ENCODE results near the gene KLK13.

KLK13 gene

DNA sequence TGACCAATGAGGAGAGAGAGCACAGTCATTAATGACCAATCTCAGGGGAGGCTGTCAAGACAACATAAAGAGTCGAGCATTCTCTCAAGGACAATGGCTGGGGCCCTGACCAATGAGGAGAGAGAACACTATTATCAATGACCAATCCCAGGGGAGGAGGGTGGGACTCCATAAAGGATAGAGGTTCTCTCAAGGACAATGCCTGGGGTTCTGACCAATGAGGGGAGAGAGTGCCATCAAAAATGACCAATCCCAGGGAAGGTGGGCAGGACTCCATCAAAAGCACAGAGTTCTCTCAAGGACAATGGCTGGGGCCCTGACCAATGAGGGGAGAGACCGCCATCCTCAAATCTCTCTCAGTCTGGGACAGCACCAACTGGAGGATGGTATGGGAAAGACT, 35.2 kb downstream of the KLK13 start:
- no peaks in the 10 kb centered on the region for H3K4me1 ChIP-seq (ENCODE audit: low read length)
- H3K4me2 ChIP-seq (ENCODE audit: low read length) = no peak overlapping the region
- H3K79me2 ChIP-seq (ENCODE audit: low read length) = no peaks in the 10 kb centered on the region
- no peak overlapping the region for H3K27ac ChIP-seq (ENCODE audit: low read length)
- no peak overlapping the region for H3K9ac ChIP-seq (ENCODE audit: low read length)
- H3K9me3 ChIP-seq (ENCODE audit: insufficient read depth, low read length) = no peaks in the 10 kb centered on the region
- no peaks in the 10 kb centered on the region for H4K20me1 ChIP-seq (ENCODE audit: insufficient read depth, low read length)
- no peak overlapping the region for H3K4me3 ChIP-seq (ENCODE audit: low read length)
- H3K36me3 ChIP-seq (replicated peaks; ENCODE audit: low read depth, low read length) = no peaks in the 10 kb centered on the region
- TF ChIP-seq EZH2phosphoT487 (IDR thresholded peaks at IDR 0.05; ENCODE audit: low read depth) = no peak
- TF ChIP-seq, protein P1, sequence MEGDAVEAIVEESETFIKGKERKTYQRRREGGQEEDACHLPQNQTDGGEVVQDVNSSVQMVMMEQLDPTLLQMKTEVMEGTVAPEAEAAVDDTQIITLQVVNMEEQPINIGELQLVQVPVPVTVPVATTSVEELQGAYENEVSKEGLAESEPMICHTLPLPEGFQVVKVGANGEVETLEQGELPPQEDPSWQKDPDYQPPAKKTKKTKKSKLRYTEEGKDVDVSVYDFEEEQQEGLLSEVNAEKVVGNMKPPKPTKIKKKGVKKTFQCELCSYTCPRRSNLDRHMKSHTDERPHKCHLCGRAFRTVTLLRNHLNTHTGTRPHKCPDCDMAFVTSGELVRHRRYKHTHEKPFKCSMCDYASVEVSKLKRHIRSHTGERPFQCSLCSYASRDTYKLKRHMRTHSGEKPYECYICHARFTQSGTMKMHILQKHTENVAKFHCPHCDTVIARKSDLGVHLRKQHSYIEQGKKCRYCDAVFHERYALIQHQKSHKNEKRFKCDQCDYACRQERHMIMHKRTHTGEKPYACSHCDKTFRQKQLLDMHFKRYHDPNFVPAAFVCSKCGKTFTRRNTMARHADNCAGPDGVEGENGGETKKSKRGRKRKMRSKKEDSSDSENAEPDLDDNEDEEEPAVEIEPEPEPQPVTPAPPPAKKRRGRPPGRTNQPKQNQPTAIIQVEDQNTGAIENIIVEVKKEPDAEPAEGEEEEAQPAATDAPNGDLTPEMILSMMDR (IDR thresholded peaks at IDR 0.05; ENCODE audit: low read depth, low read length) = no peak
- peaks cover 12% of the 10 kb centered on the region; the same call in 1 of the 2 replicates for H3K27me3 ChIP-seq (ENCODE audit: low read depth, low read length)
- no peak overlapping the region for H2AFZ ChIP-seq (ENCODE audit: low read depth, low read length)

DNA sequence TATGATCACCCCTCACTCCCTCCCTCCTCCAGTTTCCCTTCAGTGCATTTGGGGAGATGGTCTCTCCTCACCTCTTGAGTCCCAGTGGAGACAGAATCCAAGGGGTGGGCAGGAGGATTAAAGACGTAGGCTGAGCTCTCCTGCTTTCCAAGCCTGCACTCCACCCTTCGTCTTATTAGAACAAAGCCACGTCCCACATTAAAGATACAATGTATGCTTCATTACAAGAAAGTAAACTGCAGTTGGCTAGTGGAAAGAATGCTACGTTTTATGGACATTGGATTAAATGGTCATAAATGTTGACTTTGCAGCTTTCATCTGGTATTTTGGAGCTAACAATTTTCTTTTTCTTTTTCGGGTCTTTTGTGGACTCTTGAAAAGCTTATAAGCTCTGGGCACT, 37.0 kb downstream of the KLK13 start:
- no peak overlapping the region for H3K4me2 ChIP-seq (ENCODE audit: low read length)
- no peak overlapping the region for H2AFZ ChIP-seq (ENCODE audit: low read depth, low read length)
- peaks cover 14% of the 10 kb centered on the region; the same call in 1 of the 2 replicates for H3K27me3 ChIP-seq (ENCODE audit: low read depth, low read length)
- no peaks in the 10 kb centered on the region for H4K20me1 ChIP-seq (ENCODE audit: insufficient read depth, low read length)
- no peaks in the 10 kb centered on the region for H3K36me3 ChIP-seq (replicated peaks; ENCODE audit: low read depth, low read length)
- H3K4me1 ChIP-seq (ENCODE audit: low read length) = no peaks in the 10 kb centered on the region
- no peaks in the 10 kb centered on the region for H3K79me2 ChIP-seq (ENCODE audit: low read length)
- TF ChIP-seq, protein P1 (IDR thresholded peaks at IDR 0.05; ENCODE audit: low read depth, low read length) = no peak
- no peak for TF ChIP-seq EZH2phosphoT487 (IDR thresholded peaks at IDR 0.05; ENCODE audit: low read depth)
- no peaks in the 10 kb centered on the region for H3K9me3 ChIP-seq (ENCODE audit: insufficient read depth, low read length)
- no peak overlapping the region for H3K4me3 ChIP-seq (ENCODE audit: low read length)
- no peak overlapping the region for H3K9ac ChIP-seq (ENCODE audit: low read length)
- no peak overlapping the region for H3K27ac ChIP-seq (ENCODE audit: low read length)

DNA sequence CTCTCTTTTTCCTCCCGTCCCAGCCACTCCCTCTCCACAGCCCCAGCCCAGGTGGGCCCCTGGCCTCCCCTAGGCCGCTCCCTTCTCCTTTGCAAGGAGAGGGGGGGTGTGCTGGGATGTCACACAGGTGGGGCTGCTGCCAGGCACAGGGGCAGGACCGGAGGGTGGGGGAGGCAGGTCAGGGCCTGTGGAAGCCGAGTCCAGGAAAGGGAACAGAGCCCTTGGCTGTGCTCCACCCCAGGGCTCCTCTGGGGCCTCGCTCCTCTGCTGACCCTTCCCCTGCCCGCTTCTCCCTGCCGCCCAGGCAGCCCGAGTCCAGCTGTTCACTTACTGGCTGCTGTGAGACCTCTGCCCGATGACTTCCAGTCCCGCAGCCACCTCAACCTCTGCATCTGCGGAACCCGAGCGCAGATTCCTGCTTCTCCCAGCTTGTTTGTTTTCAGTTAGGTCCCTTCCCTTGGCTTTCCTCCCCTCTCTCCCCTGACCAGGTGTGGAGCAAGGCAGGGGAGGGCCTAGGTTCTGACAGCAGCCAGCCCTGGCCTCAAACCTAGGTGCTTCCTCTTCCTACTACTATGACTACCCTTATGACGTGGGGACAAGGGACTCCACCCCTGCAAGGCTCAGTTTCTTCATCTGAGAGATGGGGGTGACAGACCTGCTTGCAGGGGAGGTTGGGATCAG, 37.6 kb downstream of the KLK13 start:
- no peak overlapping the region for H3K27ac ChIP-seq (ENCODE audit: low read length)
- no peaks in the 10 kb centered on the region for H4K20me1 ChIP-seq (ENCODE audit: insufficient read depth, low read length)
- H3K9ac ChIP-seq (ENCODE audit: low read length) = no peak overlapping the region
- H3K79me2 ChIP-seq (ENCODE audit: low read length) = no peaks in the 10 kb centered on the region
- H3K4me1 ChIP-seq (ENCODE audit: low read length) = no peaks in the 10 kb centered on the region
- H3K36me3 ChIP-seq (replicated peaks; ENCODE audit: low read depth, low read length) = no peaks in the 10 kb centered on the region
- peaks cover 14% of the 10 kb centered on the region; the same call in 1 of the 2 replicates for H3K27me3 ChIP-seq (ENCODE audit: low read depth, low read length)
- no peaks in the 10 kb centered on the region for H3K9me3 ChIP-seq (ENCODE audit: insufficient read depth, low read length)
- H2AFZ ChIP-seq (ENCODE audit: low read depth, low read length) = no peak overlapping the region
- TF ChIP-seq, protein P1 (IDR thresholded peaks at IDR 0.05; ENCODE audit: low read depth, low read length) = no peak
- TF ChIP-seq EZH2phosphoT487 (IDR thresholded peaks at IDR 0.05; ENCODE audit: low read depth) = no peak
- H3K4me2 ChIP-seq (ENCODE audit: low read length) = no peak overlapping the region
- no peak overlapping the region for H3K4me3 ChIP-seq (ENCODE audit: low read length)

DNA sequence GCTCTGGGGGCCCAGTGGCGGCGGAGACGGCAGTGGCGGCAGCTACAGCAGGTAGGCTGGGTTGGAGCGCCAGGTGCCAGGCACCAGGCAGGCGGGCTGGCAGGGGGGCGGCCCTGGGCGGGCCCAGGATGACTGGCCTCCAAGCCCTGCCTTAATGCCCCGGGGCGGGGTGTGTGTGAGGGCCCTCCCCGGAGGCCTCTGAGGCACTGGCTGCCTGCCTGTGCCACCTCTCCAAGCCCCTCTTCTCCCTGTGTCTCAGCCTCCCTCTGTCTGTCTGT, 38.4 kb downstream of the KLK13 start, which contains the start of gene KLK11:
KLK11 (minus strand) TSS at position 63 of the 278 bp plus-strand sequence. CDS start 985 bp downstream, outside the sequence.
- Histone ChIP-seq H3K79me2 (ENCODE audit: low read length) (no peaks in the 10 kb centered on the region), H3K9me3 (ENCODE audit: insufficient read depth, low read length) (no peaks in the 10 kb centered on the region), H2AFZ (ENCODE audit: low read depth, low read length) (no peak within 1 kb of the TSS), H3K4me1 (ENCODE audit: low read length) (no peaks in the 10 kb centered on the region), H3K36me3 (replicated peaks; ENCODE audit: low read depth, low read length) (no peaks in the 10 kb centered on the region), H3K4me3 (ENCODE audit: low read length) (no peak within 1 kb of the TSS), H3K27ac (ENCODE audit: low read length) (no peak within 1 kb of the TSS), H3K4me2 (ENCODE audit: low read length) (no peak within 1 kb of the TSS), H3K27me3 (ENCODE audit: low read depth, low read length) (peaks cover 14% of the 10 kb centered on the region; the same call in 1 of the 2 replicates), H4K20me1 (ENCODE audit: insufficient read depth, low read length) (no peaks in the 10 kb centered on the region), H3K9ac (ENCODE audit: low read length) (no peak within 1 kb of the TSS)
- TF ChIP-seq, protein P1 (IDR thresholded peaks at IDR 0.05; ENCODE audit: low read depth, low read length) = no peak
- TF ChIP-seq EZH2phosphoT487 (IDR thresholded peaks at IDR 0.05; ENCODE audit: low read depth) = no peak
